ENCODE data around the gene KIFBP. TPM values are rescaled to one million over a fixed set of nuclear protein-coding genes. Genes with fewer than 3 reads are reported as not detected.

The KIFBP gene
- total and polyA plus RNA-seq, 9 of the 15 experiments (the other 6 are each of a cell fraction or from before 2014, with no cell fraction given), result 5.6 to 23.2 (median 14.8) TPM

DNA sequence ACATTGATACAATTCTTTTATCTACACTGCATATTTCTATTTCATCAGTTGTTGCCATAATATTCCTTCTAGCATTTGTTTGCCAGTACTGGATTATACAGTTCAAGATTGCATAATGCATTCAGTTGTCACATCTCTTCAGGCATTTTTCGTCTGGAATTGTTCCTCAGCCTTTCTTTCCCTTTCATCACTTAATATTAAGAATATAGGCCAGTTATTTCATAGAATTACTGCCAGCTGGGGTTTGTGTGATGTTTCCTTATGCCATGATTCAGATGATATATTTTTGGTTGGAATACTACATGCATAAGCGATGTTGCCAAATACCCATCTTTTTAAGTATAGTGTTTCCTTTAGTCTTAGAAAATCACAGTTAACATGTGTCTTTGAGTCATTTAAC, 20.8 kb downstream of the KIFBP start:
- BruUV-seq (replicated peaks), result no TSS peak
- POLR2A ChIA-PET, result interaction anchor here (0.6 kb wide), 1 partner anchor 8 kb away, joined by 3 read pairs; no protein-coding TSS in a partner anchor

DNA sequence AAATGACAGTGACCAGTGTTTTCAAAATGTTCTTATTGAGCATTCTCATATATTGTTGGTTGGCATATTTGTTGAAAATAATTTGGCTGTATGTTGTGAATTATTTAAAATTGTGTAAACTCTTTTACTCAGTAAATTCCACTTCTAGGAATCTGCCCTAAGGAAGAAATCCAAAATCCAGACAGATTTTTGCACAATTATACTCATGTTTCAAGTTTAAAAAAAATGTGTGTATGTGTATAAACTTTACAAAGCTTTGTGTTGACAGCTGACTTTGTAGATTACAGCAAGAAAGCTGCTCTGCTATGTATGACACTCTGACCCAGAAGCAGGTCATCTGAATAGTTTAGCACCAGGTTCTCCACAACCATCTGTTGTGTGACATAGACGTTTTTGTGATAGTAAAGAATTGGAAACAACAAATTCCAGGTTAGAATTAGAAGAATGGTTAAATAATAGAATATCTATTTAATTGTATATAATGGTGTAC, 21.6 kb downstream of the KIFBP start:
- BruUV-seq (replicated peaks), result no TSS peak
- ATAC-seq (no peak), FAIRE-seq (no peak), DNase-seq (ENCODE audit: extremely low read depth in 1 of 4, low spot score in 3 of 4) (no peak)
- CTCF ChIA-PET (ENCODE audit: low intra/inter-chr PET ratio), result no interaction called here
- intact Hi-C loops (cut with micrococcal nuclease) (no loop called here), in situ Hi-C loops (cut with MboI) (no loop called here)
- Histone ChIP-seq H3K9ac (ENCODE audit: insufficient read depth in 1 of 2, low read depth in 2 of 2, low read length in 2 of 2) (no peak overlapping the region), H3K27ac (ENCODE audit: extremely low read depth, low read depth, low read length) (no peak overlapping the region), H3K4me1 (replicated peaks in 1 of 2; ENCODE audit: control insufficient read depth in 2 of 2, insufficient read depth in 2 of 2, low read length in 2 of 2) (no peaks in the 10 kb centered on the region), H3K9me3 (replicated peaks; ENCODE audit: control insufficient read depth, insufficient read depth, low read depth, low read length) (no peaks in the 10 kb centered on the region), H3K9me1 (ENCODE audit: control insufficient read depth, insufficient read depth, low read length) (no peaks in the 10 kb centered on the region), H2AFZ (ENCODE audit: low read depth, low read length) (no peak overlapping the region), H3K36me3 (ENCODE audit: control insufficient read depth, insufficient read depth, low read length) (peaks cover 48% of the 10 kb centered on the region), H3K4me2 (ENCODE audit: insufficient read depth, low read length) (no peak overlapping the region), H3K79me2 (ENCODE audit: control insufficient read depth, insufficient read depth, low read length) (no peaks in the 10 kb centered on the region), H3K27me3 (ENCODE audit: control insufficient read depth in 2 of 2, insufficient read depth in 2 of 2, low read length in 2 of 2) (no peaks in the 10 kb centered on the region), H4K20me1 (replicated peaks; ENCODE audit: control insufficient read depth, insufficient read depth, low read length) (no peaks in the 10 kb centered on the region), H3K4me3 (no peak overlapping the region)
- WGBS (ENCODE audit: insufficient coverage, low coverage, missing lambda C conversion rate), result 0% methylated on average over 1 of the region's 1 CpG
- POLR2A ChIA-PET, result interaction anchor here (0.7 to 1.4 kb wide), 2 partner anchors 10 to 23 kb away, joined by 3 to 5 read pairs; no protein-coding TSS in a partner anchor
- TF ChIP-seq GTF2E2 (tag; IDR thresholded peaks at IDR 0.05), result no peak
- no peak for TF ChIP-seq WHSC1 (IDR thresholded peaks at IDR 0.05; ENCODE audit: low read length)
- no peak for TF ChIP-seq NONO (IDR thresholded peaks at IDR 0.05; ENCODE audit: low read depth in 2 of 2, low read length in 1 of 2)
- TF ChIP-seq ZFP36 (IDR thresholded peaks at IDR 0.05; ENCODE audit: low read depth, low read length, partially characterized antibody), result no peak
- no peak for TF ChIP-seq SUPT5H (IDR thresholded peaks at IDR 0.05)
- TF ChIP-seq SETDB1 (IDR thresholded peaks at IDR 0.05; ENCODE audit: low read length), result no peak
- no peak for TF ChIP-seq ELF4 (CRISPR knock-in tag; IDR thresholded peaks at IDR 0.05)
- TF ChIP-seq, protein P1, sequence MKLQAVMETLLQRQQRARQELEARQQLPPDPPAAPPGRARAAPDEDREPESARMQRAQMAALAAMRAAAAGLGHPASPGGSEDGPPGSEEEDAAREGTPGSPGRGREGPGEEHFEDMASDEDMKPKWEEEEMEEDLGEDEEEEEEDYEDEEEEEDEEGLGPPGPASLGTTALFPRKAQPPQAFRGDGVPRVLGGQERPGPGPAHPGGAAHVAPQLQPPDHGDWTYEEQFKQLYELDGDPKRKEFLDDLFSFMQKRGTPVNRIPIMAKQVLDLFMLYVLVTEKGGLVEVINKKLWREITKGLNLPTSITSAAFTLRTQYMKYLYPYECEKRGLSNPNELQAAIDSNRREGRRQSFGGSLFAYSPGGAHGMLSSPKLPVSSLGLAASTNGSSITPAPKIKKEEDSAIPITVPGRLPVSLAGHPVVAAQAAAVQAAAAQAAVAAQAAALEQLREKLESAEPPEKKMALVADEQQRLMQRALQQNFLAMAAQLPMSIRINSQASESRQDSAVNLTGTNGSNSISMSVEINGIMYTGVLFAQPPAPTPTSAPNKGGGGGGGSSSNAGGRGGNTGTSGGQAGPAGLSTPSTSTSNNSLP (IDR thresholded peaks at IDR 0.05; ENCODE audit: borderline replicate concordance, low read depth, low read length), result no peak
- no peak for TF ChIP-seq HLTF (IDR thresholded peaks at IDR 0.05)
- no peak for TF ChIP-seq HMG20B (CRISPR knock-in tag; IDR thresholded peaks at IDR 0.05)
- no peak for TF ChIP-seq ZFPM2 (CRISPR knock-in tag; IDR thresholded peaks at IDR 0.05)

More for the DNA sequence above, 20.8 kb downstream of the KIFBP start:
- Histone ChIP-seq H3K4me2 (ENCODE audit: insufficient read depth, low read length) (no peak overlapping the region), H3K9me3 (replicated peaks; ENCODE audit: control insufficient read depth, insufficient read depth, low read depth, low read length) (no peaks in the 10 kb centered on the region), H2AFZ (ENCODE audit: low read depth, low read length) (no peak overlapping the region), H3K4me1 (replicated peaks in 1 of 2; ENCODE audit: control insufficient read depth in 2 of 2, insufficient read depth in 2 of 2, low read length in 2 of 2) (no peaks in the 10 kb centered on the region), H3K36me3 (ENCODE audit: control insufficient read depth, insufficient read depth, low read length) (peaks cover 51% of the 10 kb centered on the region), H3K9ac (ENCODE audit: insufficient read depth in 1 of 2, low read depth in 2 of 2, low read length in 2 of 2) (no peak overlapping the region), H3K79me2 (ENCODE audit: control insufficient read depth, insufficient read depth, low read length) (no peaks in the 10 kb centered on the region), H3K9me1 (ENCODE audit: control insufficient read depth, insufficient read depth, low read length) (no peaks in the 10 kb centered on the region), H3K27me3 (ENCODE audit: control insufficient read depth in 2 of 2, insufficient read depth in 2 of 2, low read length in 2 of 2) (no peaks in the 10 kb centered on the region), H3K27ac (ENCODE audit: extremely low read depth, low read depth, low read length) (no peak overlapping the region), H4K20me1 (replicated peaks; ENCODE audit: control insufficient read depth, insufficient read depth, low read length) (no peaks in the 10 kb centered on the region), H3K4me3 (no peak overlapping the region)
- no peak for ATAC-seq
- FAIRE-seq, result no peak
- CTCF ChIA-PET (ENCODE audit: low intra/inter-chr PET ratio), result no interaction called here
- 55% methylated on average over 2 of the region's 2 CpGs for WGBS (ENCODE audit: insufficient coverage, low coverage, missing lambda C conversion rate)
- in situ Hi-C loops (cut with MboI), result no loop called here
- intact Hi-C loops (cut with micrococcal nuclease), result loop anchor here (5.0 kb wide), 2 partner anchors 383 to 403 kb away; no protein-coding TSS in a partner anchor
- no peak for DNase-seq (ENCODE audit: extremely low read depth in 1 of 4, low spot score in 3 of 4)
- TF ChIP-seq CEBPG (CRISPR knock-in tag; IDR thresholded peaks at IDR 0.05) (no peak), CEBPG (tag; conservative IDR thresholded peaks at IDR 0.05 in 1 of 2, IDR thresholded peaks at IDR 0.05 in 1 of 2) (peak in 1 of 2 experiments; percentile 10; a peak in 1 of 4 replicates), CEBPB (tag; IDR thresholded peaks at IDR 0.05) (peak; percentile 54), SIN3A (IDR thresholded peaks at IDR 0.05; ENCODE audit: borderline replicate concordance in 2 of 2, control insufficient read depth in 1 of 2, low read depth in 2 of 2, low read length in 2 of 2) (no peak)

All from K562 (cell line).